H1 (cell line): ENCODE data around the gene CYTH1. TPM values are rescaled to one million over a fixed set of nuclear protein-coding genes. Genes with fewer than 3 reads are reported as not detected.

Experiments used
- CTCF ChIA-PET: fragments of 300-600 bp; sonication (Branson Sonifier 250); formaldehyde crosslinking; loops from one replicate; lab custom pipeline; 2021; ENCODE audit not compliant: partially characterized antibody; lab: Charles Lee
- POLR2A ChIA-PET: fragments of 300-600 bp; sonication (Branson Sonifier 250); formaldehyde crosslinking; loops from one replicate; lab custom pipeline; 2021; ENCODE audit warnings: inconsistent platforms; ENCODE audit not compliant: partially characterized antibody; lab: Charles Lee
- DNase-seq, 2 experiments: peaks; one replicate each; pipeline versions ENCODE4 v3.0.0 to v3.0.0-alpha.2; 2010 to 2022; ENCODE audit warnings: low spot score in 2 of 2, low read depth in 1 of 2, mixed read lengths in 1 of 2
- FAIRE-seq: peaks from 2 replicates; lab custom pipeline; 2011; peaks lifted over from hg19 to GRCh38; lab: Jason Lieb, UNC
- H2AFZ ChIP-seq: 2 replicates; pipeline ENCODE4 v1.8.1; 2012; ENCODE audit warnings: low read length, inconsistent platforms
- H2AK5ac ChIP-seq: 2 replicates; pipeline ENCODE4 v1.6.1; 2013; ENCODE audit warnings: low read depth, low read length
- H2BK120ac ChIP-seq: replicated peaks from 2 replicates; pipeline ENCODE3; 2013; ENCODE audit warnings: low read depth, low read length, inconsistent platforms
- H2BK12ac ChIP-seq: 2 replicates; pipeline ENCODE4 v1.6.1; 2013; ENCODE audit warnings: low read depth, low read length
- H2BK15ac ChIP-seq: 2 replicates; pipeline ENCODE4 v1.6.1; 2013; ENCODE audit warnings: low read length
- H2BK20ac ChIP-seq: 2 replicates; pipeline ENCODE4 v1.6.1; 2013; ENCODE audit warnings: low read length
- H2BK5ac ChIP-seq: 2 replicates; pipeline ENCODE4 v1.6.1; 2013; ENCODE audit warnings: low read depth, low read length
- H3K14ac ChIP-seq: 2 replicates; pipeline ENCODE4 v1.6.1; 2013; ENCODE audit warnings: inconsistent platforms; ENCODE audit not compliant: insufficient read length
- H3K18ac ChIP-seq: 2 replicates; pipeline ENCODE4 v1.6.1; 2013; ENCODE audit warnings: low read length; ENCODE audit errors: extremely low read depth
- H3K23ac ChIP-seq: 2 replicates; pipeline ENCODE4 v1.6.1; 2013; ENCODE audit warnings: inconsistent platforms; ENCODE audit not compliant: insufficient read length
- H3K23me2 ChIP-seq: 2 replicates; pipeline ENCODE4 v1.6.1; 2013; ENCODE audit warnings: low read depth, low read length
- H3K27ac ChIP-seq: 2 replicates; pipeline ENCODE4 v1.6.1; 2011; ENCODE audit warnings: low read depth, low read length, inconsistent platforms
- H3K27me3 ChIP-seq, 4 experiments: replicated peaks in 1 of 4; 1 replicate in 1 of 4; 2 replicates in 3 of 4; pipeline versions ENCODE4 v1.6.1 to v1.8.1; 2011 to 2013; ENCODE audit warnings: low read length in 3 of 4, mild to moderate bottlenecking in 3 of 4, inconsistent platforms in 2 of 4, mixed read lengths in 2 of 4, moderate library complexity in 1 of 4; ENCODE audit not compliant: control insufficient read depth in 3 of 4, insufficient read depth in 3 of 4; ENCODE audit errors: extremely low read depth in 1 of 4
- H3K36me3 ChIP-seq, 4 experiments: 2 replicates each; pipeline versions ENCODE4 v1.6.1 to v1.8.1; 2011 to 2013; ENCODE audit warnings: mild to moderate bottlenecking in 4 of 4, low read length in 3 of 4, moderate library complexity in 2 of 4, control low read depth in 1 of 4, inconsistent platforms in 1 of 4; ENCODE audit not compliant: insufficient read depth in 4 of 4, control insufficient read depth in 2 of 4
- H3K4ac ChIP-seq: replicated peaks from 2 replicates; pipeline ENCODE3; 2013; ENCODE audit warnings: low read length, low read depth, mixed read lengths, inconsistent platforms; ENCODE audit not compliant: insufficient read length
- H3K4me1 ChIP-seq, 4 experiments: replicated peaks in 1 of 4; 1 replicate in 1 of 4; 2 replicates in 3 of 4; pipeline versions ENCODE4 v1.6.1 to v1.8.1; 2011 to 2013; ENCODE audit warnings: low read length in 3 of 4, inconsistent platforms in 2 of 4, mixed read lengths in 1 of 4; ENCODE audit not compliant: insufficient read depth in 4 of 4, control insufficient read depth in 3 of 4
- H3K4me2 ChIP-seq, 2 experiments: 2 replicates each; pipeline versions ENCODE4 v1.6.1 to v1.8.1; 2011 to 2013; ENCODE audit warnings: low read depth in 2 of 2, low read length in 2 of 2, control low read depth in 1 of 2, inconsistent platforms in 1 of 2, mild to moderate bottlenecking in 1 of 2; ENCODE audit not compliant: insufficient read depth in 1 of 2
- H3K4me3 ChIP-seq, 4 experiments: fragments of 200-600, 300-600 bp in 1 of 4; sonication (generic), shearing (Covaris generic), sonication (Bioruptor Twin) in 1 of 4; 2 replicates each; pipeline versions ENCODE4 v1.5.1 to v1.8.1; 2011 to 2016; ENCODE audit warnings: low read length in 4 of 4, low read depth in 3 of 4, control low read depth in 2 of 4, inconsistent platforms in 2 of 4, mild to moderate bottlenecking in 2 of 4, mixed read lengths in 1 of 4, moderate library complexity in 1 of 4; ENCODE audit not compliant: insufficient read depth in 2 of 4; ENCODE audit errors: extremely low read depth in 1 of 4
- H3K56ac ChIP-seq: replicated peaks from 2 replicates; pipeline ENCODE3; 2013; ENCODE audit warnings: low read depth, mild to moderate bottlenecking, mixed read lengths, low read length, inconsistent platforms; ENCODE audit not compliant: insufficient read length
- H3K79me1 ChIP-seq: 2 replicates; pipeline ENCODE4 v1.6.1; 2013; ENCODE audit warnings: low read depth, low read length, control low read depth
- H3K79me2 ChIP-seq, 2 experiments: 2 replicates each; pipeline versions ENCODE4 v1.6.1 to v1.8.1; 2012 to 2013; ENCODE audit warnings: low read length in 2 of 2, mild to moderate bottlenecking in 2 of 2, inconsistent platforms in 1 of 2; ENCODE audit not compliant: insufficient read depth in 2 of 2, control insufficient read depth in 1 of 2
- H3K9ac ChIP-seq, 4 experiments: replicated peaks in 1 of 4; 1 replicate in 1 of 4; 2 replicates in 3 of 4; pipeline versions ENCODE4 v1.6.1 to v1.8.1; 2011 to 2013; ENCODE audit warnings: low read depth in 3 of 4, low read length in 3 of 4, control low read depth in 2 of 4, mild to moderate bottlenecking in 2 of 4, moderate library complexity in 2 of 4, inconsistent platforms in 1 of 4; ENCODE audit errors: extremely low read depth in 1 of 4
- H3K9me3 ChIP-seq, 2 experiments: 2 replicates each; pipeline versions ENCODE4 v1.6.1 to v1.8.1; 2012 to 2013; ENCODE audit warnings: mild to moderate bottlenecking in 2 of 2, moderate library complexity in 2 of 2, control low read depth in 1 of 2, inconsistent platforms in 1 of 2, low read depth in 1 of 2, low read length in 1 of 2, mixed read lengths in 1 of 2; ENCODE audit not compliant: insufficient read depth in 2 of 2
- H4K20me1 ChIP-seq, 2 experiments: replicated peaks in 1 of 2; 2 replicates each; pipeline versions ENCODE3 to v1.8.1; 2011 to 2013; ENCODE audit warnings: inconsistent platforms in 2 of 2, low read length in 2 of 2, mild to moderate bottlenecking in 1 of 2; ENCODE audit not compliant: insufficient read depth in 2 of 2, control insufficient read depth in 1 of 2
- H4K5ac ChIP-seq: 2 replicates; pipeline ENCODE4 v1.6.1; 2013; ENCODE audit warnings: low read length, low read depth, mixed read lengths, inconsistent platforms; ENCODE audit not compliant: insufficient read length
- H4K8ac ChIP-seq: 2 replicates; pipeline ENCODE4 v1.8.0; 2013; ENCODE audit warnings: mild to moderate bottlenecking, moderate library complexity, low read length, inconsistent platforms; ENCODE audit not compliant: insufficient read depth; ENCODE audit errors: extremely low read depth
- H4K91ac ChIP-seq: replicated peaks from 2 replicates; pipeline ENCODE3; 2013; ENCODE audit warnings: low read length, mixed read lengths, inconsistent platforms; ENCODE audit not compliant: insufficient read length
- CHD2 ChIP-seq: IDR thresholded peaks from 2 replicates; pipeline ENCODE4 v1.6.1; 2012; ENCODE audit warnings: low read length, improper control_type of control experiment
- HDAC2 ChIP-seq, 2 experiments: fragments of 300-600 bp in 1 of 2; sonication (generic) in 1 of 2; IDR thresholded peaks; 2 replicates each; pipeline ENCODE4 v1.6.1; 2011 to 2012; ENCODE audit warnings: low read depth in 2 of 2, low read length in 2 of 2, mild to moderate bottlenecking in 2 of 2, moderate library complexity in 2 of 2, borderline replicate concordance in 1 of 2, inconsistent platforms in 1 of 2
- JUND ChIP-seq: IDR thresholded peaks from 2 replicates; pipeline ENCODE4 v1.6.1; 2011; ENCODE audit warnings: mild to moderate bottlenecking, improper control_type of control experiment, low read length
- KDM5A ChIP-seq: fragments of 200-600 bp; IDR thresholded peaks from 2 replicates; pipeline ENCODE4 v1.7.1; 2012; ENCODE audit warnings: mild to moderate bottlenecking, low read length, inconsistent platforms, mixed read lengths
- MAX ChIP-seq: IDR thresholded peaks from 2 replicates; pipeline ENCODE4 v1.6.1; 2012; ENCODE audit warnings: inconsistent platforms
- RBBP5 ChIP-seq: IDR thresholded peaks from 2 replicates; pipeline ENCODE4 v1.7.1; 2012; ENCODE audit warnings: low read depth, mild to moderate bottlenecking, inconsistent platforms, low read length, moderate library complexity, borderline replicate concordance
- SIX5 ChIP-seq: IDR thresholded peaks from 2 replicates; pipeline ENCODE4 v1.6.1; 2011; ENCODE audit warnings: mild to moderate bottlenecking, low read depth, low read length
- SP2 ChIP-seq: IDR thresholded peaks from 2 replicates; pipeline ENCODE4 v1.6.1; 2012; ENCODE audit warnings: mild to moderate bottlenecking, low read length, inconsistent platforms
- TAF1 ChIP-seq: IDR thresholded peaks from 2 replicates; pipeline ENCODE4 v1.6.1; 2011; ENCODE audit warnings: mild to moderate bottlenecking, low read depth, low read length
- TEAD4 ChIP-seq: IDR thresholded peaks from 2 replicates; pipeline ENCODE4 v1.6.1; 2012; ENCODE audit warnings: low read depth, low read length, inconsistent platforms, mixed read lengths
- WGBS, 2 experiments: shearing (Covaris generic) in 1 of 2; methylation state at CpG; one replicate each; pipeline versions ENCODE4 v1.1.6 to v1.1.7; 2013 to 2015; ENCODE audit warnings: low lambda C conversion rate in 2 of 2, mixed read lengths in 2 of 2, inconsistent platforms in 1 of 2, low coverage in 1 of 2, missing lambda C conversion rate in 1 of 2; ENCODE audit not compliant: insufficient replicate concordance in 2 of 2, insufficient coverage in 1 of 2, insufficient read length in 1 of 2; ENCODE audit errors: extremely low coverage in 1 of 2, missing lambda C conversion rate in 1 of 2; 5-methylcytosine and 5-hydroxymethylcytosine counted together
- polyA plus RNA-seq, 7 experiments: library from polyadenylated mRNA; depleted of rRNA in 3 of 7; stranded (reverse) in 5 of 7; unstranded in 2 of 7; fragments of >200 nt in 5 of 7; fragments of 200-250 nt in 2 of 7; gene quantifications; 1 replicate in 5 of 7; 2 replicates in 1 of 7; 4 replicates in 1 of 7; pipeline versions ENCODE4 v1.2.1 to v1.2.3, GENCODE V29; 2011 to 2013; ENCODE audit warnings: missing spikeins in 2 of 7, mixed read lengths in 2 of 7
- total RNA-seq: library from RNA; stranded (reverse); fragmentation: NEBNext Ultra II Directional; extraction: Animal tissue kit (Norgen Biotek cat#: 25700); gene quantifications from 2 replicates; pipeline ENCODE4 v1.2.1, GENCODE V29; 2021

CYTH1 gene
- total and polyA plus RNA-seq, 2 of the 8 experiments (the other 6 are each of a cell fraction or from before 2014, with no cell fraction given), result 12.8 to 14.8 TPM

GRCh38 chr17:78812855-78813254, 30.8 kb upstream of the CYTH1 start:
- Histone ChIP-seq H3K27me3 (no peaks in the 10 kb centered on the region), H4K5ac (no peak overlapping the region), H2AFZ (no peak overlapping the region), H3K36me3 (peaks cover 33 to 87% (median 74%) of the 10 kb centered on the region in 4 experiments), H3K18ac (no peak overlapping the region), H3K9ac (no peak overlapping the region), H3K79me2 (peaks cover 0 to 3% of the 10 kb centered on the region in 2 experiments; a peak in 1 of 4 replicates), H4K91ac (no peak overlapping the region), H4K20me1 (peaks cover 4 to 11% of the 10 kb centered on the region in 2 experiments), H2BK5ac (no peak overlapping the region), H3K23me2 (no peaks in the 10 kb centered on the region), H3K4ac (no peak overlapping the region), H3K23ac (no peak overlapping the region), H3K4me3 (no peak overlapping the region), H2AK5ac (no peak overlapping the region), H4K8ac (no peak overlapping the region), H2BK12ac (no peak overlapping the region), H2BK20ac (no peak overlapping the region), H2BK15ac (no peak overlapping the region), H3K14ac (no peak overlapping the region), H3K27ac (no peak overlapping the region), H3K79me1 (no peaks in the 10 kb centered on the region; the same call in none of the 2 replicates), H3K4me1 (no peaks in the 10 kb centered on the region), H2BK120ac (no peak overlapping the region), H3K9me3 (no peaks in the 10 kb centered on the region), H3K4me2 (no peak overlapping the region), H3K56ac (no peak overlapping the region)
- DNase-seq (no peak), FAIRE-seq (no peak)
- ChIA-PET POLR2A (no interaction called here), CTCF (no interaction called here)
- TF ChIP-seq TEAD4, result no peak
- TF ChIP-seq RBBP5, result no peak
- no peak for TF ChIP-seq SP2
- no peak for TF ChIP-seq CHD2
- TF ChIP-seq KDM5A, result no peak
- TF ChIP-seq MAX, result no peak
- TF ChIP-seq SIX5, result no peak
- TF ChIP-seq HDAC2 (IDR thresholded peaks at IDR 0.05; ENCODE audit: borderline replicate concordance in 1 of 2, low read depth in 2 of 2, low read length in 2 of 2), result no peak
- no peak for TF ChIP-seq TAF1
- no peak for TF ChIP-seq JUND
- WGBS, 2 experiments, result 96% methylated on average over 8 of the region's 8 CpGs; no CpG with 5 or more reads in 1 of the 2 experiments
